NCI-H2081 (cell line): ENCODE data around the gene MAN1A1.

ENCODE experiments used
- DNase-seq, 2 experiments: peaks; one replicate each; lab custom pipeline; 2025; lab: John Stamatoyannopoulos, UW

The MAN1A1 gene

GRCh38 chr6:119142041-119142440 lies 207.5 kb downstream of the MAN1A1 start:
- DNase-seq = no peak

DNA sequence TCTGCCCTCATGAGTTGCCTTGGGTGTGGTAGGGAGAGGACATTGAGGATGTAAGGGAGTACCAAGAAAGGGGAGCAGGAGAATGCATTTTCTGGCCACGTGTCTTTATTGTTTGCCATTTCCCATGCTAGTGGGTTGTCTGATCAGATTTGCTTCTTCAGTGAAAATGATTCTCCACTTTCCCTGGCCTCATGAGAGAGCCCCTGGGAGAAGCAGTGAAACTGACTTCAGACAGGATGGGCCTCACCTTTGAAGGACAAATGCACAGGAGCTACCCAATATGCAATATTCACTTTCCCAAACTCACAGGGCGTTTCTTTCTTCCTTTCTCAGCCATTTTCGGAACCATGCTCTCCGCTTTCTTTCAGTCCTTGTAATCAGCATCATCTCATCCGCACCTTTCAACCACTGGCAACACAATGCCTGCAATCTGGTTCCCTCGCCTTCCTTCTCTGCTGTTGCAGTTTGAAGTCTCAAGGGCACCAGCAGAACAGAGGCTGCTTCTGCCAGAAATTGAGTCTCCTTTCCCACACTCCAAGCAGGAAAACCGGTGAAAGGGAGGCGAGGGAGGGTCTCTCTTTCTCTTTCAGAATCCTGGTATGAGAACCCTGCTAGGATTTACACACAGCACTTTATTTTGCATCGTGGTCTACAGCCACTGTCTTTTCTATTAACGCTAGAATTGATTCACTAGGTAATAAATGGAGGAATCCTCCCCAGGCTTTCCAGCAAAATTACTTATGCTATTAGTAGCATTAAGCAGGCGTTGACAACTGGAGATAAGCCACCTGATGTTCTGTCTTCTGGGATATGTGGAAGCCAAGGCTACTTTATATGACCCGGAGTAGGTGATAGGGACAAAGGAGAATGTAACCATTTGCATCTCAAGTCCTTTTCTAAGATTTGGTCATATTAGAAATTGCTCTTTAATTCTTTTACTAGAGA lies 209.1 kb downstream of the MAN1A1 start:
- DNase-seq = no peak

DNA sequence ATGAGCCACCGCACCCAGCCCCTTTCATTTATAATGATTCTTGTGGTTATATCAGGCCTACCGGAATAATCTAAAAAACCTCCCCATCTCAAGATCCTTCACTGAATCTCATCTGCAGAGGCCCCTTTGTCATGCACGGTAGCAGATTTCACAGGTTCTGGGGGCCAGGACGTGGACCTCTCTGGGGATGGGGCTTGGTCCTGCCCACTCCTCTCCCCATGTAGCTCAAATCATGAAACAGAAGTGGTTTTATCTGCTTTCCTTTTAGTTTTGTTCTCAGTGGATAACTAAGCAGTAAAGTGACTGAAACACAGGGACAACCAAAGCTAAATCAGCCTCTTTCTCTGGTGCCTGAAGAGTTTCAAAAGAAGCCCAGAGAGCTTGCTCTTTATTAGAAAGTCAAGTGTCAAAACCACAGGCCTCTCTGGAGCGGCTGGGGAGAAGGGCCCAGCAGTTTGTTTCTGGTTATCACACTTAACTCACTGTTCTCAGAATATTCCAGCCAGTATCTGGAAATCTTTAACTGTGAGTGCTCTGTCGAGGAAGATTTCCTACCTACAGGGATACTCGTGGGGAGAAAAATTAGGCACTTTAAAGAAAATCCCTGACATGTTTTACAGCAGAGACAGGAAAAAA lies 210.5 kb downstream of the MAN1A1 start:
- no peak for DNase-seq

GRCh38 chr6:119137194-119138072 lies 212.1 kb downstream of the MAN1A1 start:
- no peak for DNase-seq

DNA sequence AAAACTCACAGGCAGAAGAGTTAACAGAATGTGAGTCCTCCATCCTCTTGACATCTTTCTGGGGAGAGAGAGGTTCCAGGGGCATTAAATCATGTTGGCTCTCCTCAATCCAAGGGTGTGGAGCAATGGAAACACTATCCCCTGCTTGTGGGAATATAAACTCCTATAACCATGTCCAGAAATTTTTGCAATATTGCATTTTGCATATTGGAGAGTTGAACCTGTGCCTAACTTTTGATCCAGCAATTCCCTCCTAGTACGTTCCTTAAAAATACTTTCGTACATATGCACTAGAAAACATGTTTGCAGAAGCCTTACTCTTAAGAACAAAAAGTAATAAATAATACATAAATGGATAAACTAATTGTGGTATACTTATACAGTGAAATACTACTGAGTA lies 214.8 kb downstream of the MAN1A1 start:
- DNase-seq = no peak

GRCh38 chr6:119133400-119133799 lies 216.2 kb downstream of the MAN1A1 start:
- no peak for DNase-seq

DNA sequence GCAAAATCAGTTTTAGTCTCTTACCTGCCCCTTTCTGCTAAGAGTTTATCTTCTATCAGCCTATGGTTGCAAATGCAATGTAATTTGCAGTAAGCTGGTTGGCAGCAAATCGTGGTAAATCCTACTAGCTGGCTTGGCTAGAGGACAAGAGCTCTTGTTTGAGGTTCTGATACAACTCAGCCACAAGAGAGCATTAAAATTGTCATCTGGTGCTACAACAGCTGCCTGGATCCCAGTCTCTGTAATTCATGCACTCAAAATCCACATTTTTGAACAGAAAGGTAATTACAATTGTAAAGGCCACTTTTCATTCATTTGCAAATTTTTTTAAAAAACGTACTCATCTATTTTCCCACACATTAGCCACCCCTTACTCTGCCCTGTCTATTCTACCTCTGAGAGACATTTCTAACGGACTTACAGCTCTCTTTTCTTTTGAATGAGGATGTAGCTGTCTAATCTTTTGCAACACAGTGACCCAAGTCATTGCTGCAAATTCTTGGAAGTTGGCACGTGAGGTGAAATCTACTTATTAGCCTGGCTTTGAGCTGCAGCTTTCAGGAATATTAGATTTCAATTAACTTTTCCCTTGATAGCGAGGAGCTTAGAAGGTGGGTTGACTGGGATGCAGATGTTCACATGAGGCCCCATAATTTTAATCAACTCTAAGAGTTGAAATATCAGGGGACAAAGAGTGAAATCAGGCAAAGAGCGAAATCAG lies 217.1 kb downstream of the MAN1A1 start:
- DNase-seq = no peak

- DNase-seq = no peak
Observed at GRCh38 chr6:119129968-119130484, 219.5 kb downstream of the MAN1A1 start.

GRCh38 chr6:119129148-119129967 lies 220.2 kb downstream of the MAN1A1 start:
- DNase-seq = peak; percentile 53 to 58

- no peak for DNase-seq
Observed at GRCh38 chr6:119128252-119128912, 221.2 kb downstream of the MAN1A1 start.

GRCh38 chr6:119127627-119128026 lies 221.9 kb downstream of the MAN1A1 start:
- no peak for DNase-seq
